Vagina (tissue), 2 donors: ENCODE results near the gene CDS2.

Source experiments
- POLR2A ChIP-seq, 2 donors: fragments of 450-650 bp; IDR thresholded peaks; one replicate each; pipeline ENCODE4 v1.6.1; 2017; ENCODE audit warnings: antibody characterized with exemption in 2 of 2, mild to moderate bottlenecking in 2 of 2, moderate library complexity in 2 of 2
- TF ChIP-seq, protein P1 (sequence below), 3 experiments: fragments of 450-650 bp in 2 of 3; fragments of 200-600 bp in 1 of 3; sonication (generic) in 1 of 3; IDR thresholded peaks; one replicate each; pipeline ENCODE4 v1.5.1; 2017 to 2019; ENCODE audit warnings: antibody characterized with exemption in 3 of 3, mild to moderate bottlenecking in 2 of 3, moderate library complexity in 2 of 3

DNA sequence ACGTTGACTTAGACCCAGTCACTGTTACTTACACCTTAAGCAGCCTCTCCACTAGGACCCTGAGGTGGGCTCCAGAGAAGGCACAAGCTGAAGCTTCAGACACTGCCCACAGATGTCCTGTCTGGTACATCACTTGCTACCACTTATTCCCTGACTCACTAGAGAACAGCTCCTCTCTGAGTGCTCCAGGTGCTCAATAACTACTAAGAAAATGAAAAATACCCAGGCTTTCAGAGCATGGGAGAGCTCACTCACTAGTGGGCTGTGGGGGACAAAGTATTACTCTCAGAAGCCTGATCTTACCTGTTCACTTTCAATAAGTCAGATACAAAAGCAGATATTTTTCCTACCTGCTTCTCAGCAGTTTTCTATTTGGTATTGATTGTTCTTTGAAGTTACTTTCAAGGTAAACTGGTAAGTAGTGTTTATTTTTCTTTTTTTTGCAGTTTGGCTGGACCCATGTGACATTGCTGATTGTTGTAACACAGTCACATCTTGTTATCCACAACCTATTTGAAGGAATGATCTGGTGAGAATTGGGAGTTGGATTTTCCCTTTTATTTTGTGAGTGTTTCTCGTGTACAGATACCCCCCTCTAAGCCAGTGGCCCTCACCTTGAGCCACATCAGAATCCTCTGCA, 55.9 kb downstream of the CDS2 start:
- TF ChIP-seq, protein P1, sequence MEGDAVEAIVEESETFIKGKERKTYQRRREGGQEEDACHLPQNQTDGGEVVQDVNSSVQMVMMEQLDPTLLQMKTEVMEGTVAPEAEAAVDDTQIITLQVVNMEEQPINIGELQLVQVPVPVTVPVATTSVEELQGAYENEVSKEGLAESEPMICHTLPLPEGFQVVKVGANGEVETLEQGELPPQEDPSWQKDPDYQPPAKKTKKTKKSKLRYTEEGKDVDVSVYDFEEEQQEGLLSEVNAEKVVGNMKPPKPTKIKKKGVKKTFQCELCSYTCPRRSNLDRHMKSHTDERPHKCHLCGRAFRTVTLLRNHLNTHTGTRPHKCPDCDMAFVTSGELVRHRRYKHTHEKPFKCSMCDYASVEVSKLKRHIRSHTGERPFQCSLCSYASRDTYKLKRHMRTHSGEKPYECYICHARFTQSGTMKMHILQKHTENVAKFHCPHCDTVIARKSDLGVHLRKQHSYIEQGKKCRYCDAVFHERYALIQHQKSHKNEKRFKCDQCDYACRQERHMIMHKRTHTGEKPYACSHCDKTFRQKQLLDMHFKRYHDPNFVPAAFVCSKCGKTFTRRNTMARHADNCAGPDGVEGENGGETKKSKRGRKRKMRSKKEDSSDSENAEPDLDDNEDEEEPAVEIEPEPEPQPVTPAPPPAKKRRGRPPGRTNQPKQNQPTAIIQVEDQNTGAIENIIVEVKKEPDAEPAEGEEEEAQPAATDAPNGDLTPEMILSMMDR (IDR thresholded peaks at IDR 0.05) = no peak
- TF ChIP-seq POLR2A (IDR thresholded peaks at IDR 0.05) = no peak
